ENCODE results near the gene DPT. TPM values are rescaled to one million over a fixed set of nuclear protein-coding genes. Genes with fewer than 3 reads are reported as not detected.
"Not testable (repeated sequence)": the region's sequence is repeated elsewhere in the genome, so short reads cannot be mapped to it uniquely, and the experiment has no call there.

The DPT gene
- polyA plus RNA-seq (ENCODE audit: low read depth in 6 of 6): not detected

DNA sequence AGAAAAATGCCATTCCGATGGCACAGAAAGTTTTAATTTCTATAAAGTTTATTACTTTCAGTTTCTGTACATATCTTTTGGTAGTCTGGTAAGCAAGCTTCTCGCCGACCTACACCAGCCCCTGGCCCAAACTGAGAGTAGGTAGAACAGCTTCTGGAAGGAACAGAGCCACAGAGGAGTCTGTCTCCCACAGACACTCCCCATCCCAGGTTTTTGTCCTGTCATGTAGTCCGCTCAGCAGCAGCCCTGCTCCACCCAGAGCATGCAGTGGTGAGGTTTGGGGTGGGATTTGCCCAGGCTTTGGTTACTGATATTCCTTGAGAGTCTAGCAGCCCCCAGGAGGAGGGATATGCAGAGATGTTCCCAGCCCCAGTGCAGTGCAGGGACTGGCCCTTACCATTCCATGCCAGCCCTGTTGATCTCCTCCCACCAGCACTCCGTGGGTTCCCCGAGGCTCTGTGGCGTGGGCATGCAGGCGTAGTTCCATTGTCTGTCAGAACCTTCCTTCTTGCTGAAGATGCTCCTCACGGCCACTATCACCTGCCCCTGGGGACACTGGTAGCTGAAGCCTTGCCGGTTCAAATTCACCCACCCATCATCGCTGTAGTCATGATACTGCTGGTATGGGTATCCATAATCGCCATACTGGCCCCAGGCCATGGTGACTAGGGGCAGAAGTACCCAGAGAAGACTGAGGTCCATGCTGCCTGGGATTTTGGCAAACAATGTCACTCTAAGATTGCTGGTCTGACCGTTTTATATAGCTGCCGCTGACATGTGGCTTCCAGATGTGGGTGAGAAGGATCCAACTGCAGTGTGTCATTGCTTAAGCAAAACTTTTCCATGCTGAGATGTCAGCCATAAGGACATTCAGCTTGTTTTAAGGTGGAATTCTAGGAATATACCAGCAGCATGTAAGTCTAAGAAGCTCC, at the start of gene DPT:
Gene DPT, minus strand, starts transcription at position 734 of the 932 bp plus-strand sequence. Its CDS starts 32 bp downstream, at position 702.
- Mint-ChIP-seq H3K36me3 (no peaks in the 10 kb centered on the region), H3K4me3 (no peak within 1 kb of the TSS)

DNA sequence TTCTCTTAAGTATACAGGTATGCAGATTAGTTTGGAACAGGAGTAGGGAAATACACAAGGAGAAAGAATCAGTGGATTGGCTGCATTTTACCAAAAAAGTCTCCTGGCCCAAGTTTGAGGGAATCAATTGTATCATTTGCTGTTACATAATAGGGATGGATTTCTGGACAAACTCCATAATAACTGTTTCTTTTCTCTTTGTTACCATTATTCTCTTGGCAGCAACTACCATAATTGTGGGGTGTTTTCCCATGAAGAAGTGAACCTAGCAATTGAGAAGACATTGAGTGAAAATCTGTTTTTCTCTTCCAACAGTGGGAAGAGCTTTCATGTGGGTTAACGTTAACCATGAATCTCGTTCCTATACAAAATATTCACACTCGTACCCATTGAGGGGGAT, 46.4 kb upstream of the DPT start:
- ATAC-seq (ENCODE audit: low read depth in 2 of 2) (no peak), DNase-seq (no peak)
- no peaks in the 10 kb centered on the region for H3K4me1 Mint-ChIP-seq
- H3K36me3 Mint-ChIP-seq: no peaks in the 10 kb centered on the region
- H3K9me3 Mint-ChIP-seq: peaks cover 0 to 4% (median 0%) of the 10 kb centered on the region in 7 donors
- peaks cover 4 to 7% (median 7%) of the 10 kb centered on the region in 3 donors for H3K27me3 Mint-ChIP-seq
- H3K27ac Mint-ChIP-seq: no peak overlapping the region
- no peak overlapping the region for H3K4me3 Mint-ChIP-seq

More for the DNA sequence above, at the start of gene DPT:
- Mint-ChIP-seq H3K27me3 (no peaks in the 10 kb centered on the region), H3K9me3 (peaks cover 0 to 2% (median 0%) of the 10 kb centered on the region in 7 donors), H3K4me1 (peaks cover 0 to 2% (median 0%) of the 10 kb centered on the region in 3 donors), H3K27ac (no peak within 1 kb of the TSS)
- no peak for DNase-seq
- ATAC-seq (ENCODE audit: low read depth in 2 of 2): no peak

DNA sequence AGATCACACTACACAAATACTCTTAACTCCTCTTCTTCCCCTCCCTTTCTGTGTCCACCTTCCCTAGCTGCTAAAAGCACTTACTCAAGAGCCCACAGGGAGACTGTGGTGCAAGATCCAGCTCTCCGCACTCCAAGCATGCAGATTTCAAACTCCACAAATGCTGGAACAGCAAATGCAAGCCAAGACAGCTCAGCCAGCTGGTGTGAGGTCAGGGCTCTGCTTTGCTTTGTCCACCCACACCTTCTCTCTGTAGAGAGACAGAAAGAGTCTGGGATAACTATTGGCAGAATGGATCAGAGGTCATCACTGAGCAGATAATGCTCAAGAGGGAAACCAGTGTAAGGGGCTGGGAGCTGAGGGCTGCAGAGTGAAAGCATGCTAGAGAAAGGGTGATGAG, 45.2 kb upstream of the DPT start:
- H3K4me1 Mint-ChIP-seq: no peaks in the 10 kb centered on the region
- H3K9me3 Mint-ChIP-seq: peaks cover 0 to under 1% (median 0%) of the 10 kb centered on the region in 7 donors
- DNase-seq (no peak), ATAC-seq (ENCODE audit: low read depth in 2 of 2) (no peak)
- H3K27ac Mint-ChIP-seq: no peak overlapping the region
- H3K4me3 Mint-ChIP-seq: no peak overlapping the region
- H3K36me3 Mint-ChIP-seq: no peaks in the 10 kb centered on the region
- peaks cover 1 to 4% (median 2%) of the 10 kb centered on the region in 3 donors for H3K27me3 Mint-ChIP-seq

DNA sequence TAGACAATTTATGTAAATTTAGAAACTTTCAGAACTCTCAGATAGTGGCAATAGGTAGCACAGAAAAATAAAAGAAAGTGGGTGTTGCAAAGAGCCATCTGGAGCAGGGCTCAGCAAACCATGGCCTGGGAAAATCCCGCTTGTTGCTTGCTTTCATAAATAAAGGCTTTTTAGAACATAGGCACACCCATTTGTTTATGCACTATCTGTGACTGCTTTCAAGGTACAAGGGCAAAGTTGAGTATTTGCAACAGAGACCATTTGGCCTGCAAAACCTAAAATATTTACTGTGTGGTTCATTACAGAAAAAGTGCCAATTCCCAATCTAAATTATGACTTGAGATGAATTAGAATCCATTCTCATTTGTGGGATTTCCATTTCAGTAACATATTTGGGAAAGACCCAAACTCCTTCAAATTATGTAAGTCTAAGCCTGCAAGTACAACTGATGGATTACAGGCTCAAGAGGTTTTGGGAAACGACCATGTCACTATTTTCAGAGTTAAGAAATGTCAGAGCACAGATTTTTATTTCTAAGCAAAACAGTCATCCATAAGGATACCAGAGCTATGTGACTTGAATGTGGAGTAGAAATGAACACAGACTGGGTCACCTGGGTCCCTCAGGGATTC, 43.5 kb upstream of the DPT start:
- DNase-seq (no peak), ATAC-seq (ENCODE audit: low read depth in 2 of 2) (no peak)
- no peaks in the 10 kb centered on the region for H3K9me3 Mint-ChIP-seq
- H3K36me3 Mint-ChIP-seq: no peaks in the 10 kb centered on the region
- no peaks in the 10 kb centered on the region for H3K4me1 Mint-ChIP-seq
- peaks cover 0 to 6% (median 0%) of the 10 kb centered on the region in 3 donors for H3K27me3 Mint-ChIP-seq
- H3K27ac Mint-ChIP-seq: no peak overlapping the region
- H3K4me3 Mint-ChIP-seq: no peak overlapping the region

DNA sequence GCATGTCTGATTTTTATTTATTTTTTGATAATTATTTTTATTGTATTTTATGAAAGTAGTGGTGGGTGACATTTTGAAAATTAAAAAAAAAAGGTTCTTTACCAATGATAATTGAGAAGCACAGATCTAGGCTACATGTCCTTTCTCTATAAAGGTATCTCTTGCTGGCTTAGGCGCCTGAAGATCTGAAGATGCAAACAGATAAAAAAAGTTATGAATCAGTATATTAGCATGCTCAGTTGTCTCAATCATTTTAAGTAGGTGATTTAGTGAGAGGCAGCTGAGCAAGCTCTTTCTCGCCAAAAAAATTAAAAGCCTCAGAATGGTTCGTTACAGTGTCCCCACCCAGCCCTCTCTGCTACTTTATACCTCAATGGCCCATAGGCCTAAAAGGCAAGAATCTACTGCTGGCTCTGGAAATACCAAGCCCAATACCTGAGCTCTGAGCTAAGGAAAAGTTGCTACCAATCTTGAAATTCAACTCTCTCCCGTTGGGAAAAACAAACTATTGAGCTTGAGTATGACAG, 42.2 kb upstream of the DPT start:
- no peaks in the 10 kb centered on the region for H3K9me3 Mint-ChIP-seq
- H3K27me3 Mint-ChIP-seq: peaks cover 0 to 6% (median 0%) of the 10 kb centered on the region in 3 donors
- ATAC-seq (ENCODE audit: low read depth in 2 of 2) (no peak), DNase-seq (no peak)
- H3K36me3 Mint-ChIP-seq: no peaks in the 10 kb centered on the region
- H3K27ac Mint-ChIP-seq: no peak overlapping the region
- H3K4me1 Mint-ChIP-seq: no peaks in the 10 kb centered on the region
- no peak overlapping the region for H3K4me3 Mint-ChIP-seq

DNA sequence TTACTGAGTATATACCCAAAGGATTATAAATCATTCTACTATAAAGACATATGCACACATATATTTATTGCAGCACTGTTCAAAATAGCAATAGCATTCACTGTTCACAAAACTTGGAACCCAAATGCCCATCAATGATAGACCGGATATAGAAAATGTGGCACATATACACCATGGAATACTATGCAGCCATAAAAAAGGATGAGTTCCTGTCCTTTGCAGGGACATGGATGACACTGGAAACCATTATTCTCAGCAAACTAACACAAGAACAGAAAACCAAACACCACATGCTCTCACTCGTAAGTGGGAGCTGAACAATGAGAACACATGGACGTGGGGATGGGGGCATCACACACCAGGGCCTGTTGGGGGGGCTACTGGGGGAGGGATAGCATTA, 40.9 kb upstream of the DPT start:
- not testable (repeated sequence) for H3K27me3 Mint-ChIP-seq; H3K4me3 Mint-ChIP-seq; ATAC-seq (ENCODE audit: low read depth in 2 of 2); H3K4me1 Mint-ChIP-seq; DNase-seq; H3K27ac Mint-ChIP-seq; H3K36me3 Mint-ChIP-seq; H3K9me3 Mint-ChIP-seq

DNA sequence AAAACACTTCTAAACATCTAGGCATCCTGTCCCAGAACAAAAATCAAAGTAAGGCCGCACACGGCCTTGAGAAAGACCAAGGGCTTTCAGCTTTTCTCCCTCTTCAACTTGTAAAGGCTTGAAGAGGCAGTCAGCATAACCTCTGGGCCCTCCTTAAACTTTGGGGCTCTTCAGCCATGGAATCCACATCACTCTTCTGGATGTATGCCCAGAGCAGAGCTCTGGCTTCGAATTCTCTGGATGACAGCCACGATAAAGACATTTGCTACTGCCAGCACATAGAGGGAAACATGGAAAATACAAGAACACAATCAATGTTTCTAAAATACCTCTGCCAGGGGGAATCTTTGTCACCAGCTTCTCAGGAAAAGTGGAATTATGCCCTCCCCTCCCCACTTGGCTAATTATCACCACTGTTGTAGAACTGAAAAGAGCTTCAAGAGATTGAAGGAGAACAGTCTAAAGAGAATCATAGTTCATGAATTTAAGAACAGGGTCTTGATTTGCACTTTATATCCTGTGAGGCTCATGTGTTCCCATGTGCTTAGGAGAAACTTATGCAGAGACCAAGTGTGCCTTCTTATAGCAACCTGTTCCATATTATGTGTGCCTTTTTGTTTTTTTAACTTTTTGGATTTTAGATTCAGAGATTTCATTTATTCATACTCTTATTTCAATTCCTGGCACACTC, 39.0 kb upstream of the DPT start:
- Mint-ChIP-seq H3K36me3 (no peaks in the 10 kb centered on the region), H3K4me1 (no peaks in the 10 kb centered on the region), H3K4me3 (no peak overlapping the region), H3K27ac (no peak overlapping the region), H3K9me3 (no peaks in the 10 kb centered on the region), H3K27me3 (peaks cover 0 to 6% (median 0%) of the 10 kb centered on the region in 3 donors)
- no peak for ATAC-seq (ENCODE audit: low read depth in 2 of 2)
- no peak for DNase-seq

DNA sequence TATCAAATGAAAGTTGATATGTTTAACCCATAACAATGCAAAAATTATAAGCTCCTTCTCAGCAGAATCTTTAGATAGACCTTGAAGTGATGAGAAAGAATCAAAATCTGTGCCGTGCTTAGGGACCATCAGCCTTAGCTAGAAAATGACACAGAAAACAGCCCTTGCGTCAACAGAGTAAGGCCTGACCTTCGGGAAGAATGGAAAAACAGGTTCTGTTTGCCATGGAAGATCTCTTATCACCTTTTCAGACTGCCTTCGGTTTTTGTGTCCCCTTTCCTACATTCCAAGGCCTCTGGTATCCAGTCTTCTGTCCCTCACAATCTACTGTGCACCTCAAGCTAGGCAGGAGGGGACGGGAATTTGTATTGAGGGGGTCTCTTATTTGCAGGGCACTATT, 37.6 kb upstream of the DPT start:
- H3K4me3 Mint-ChIP-seq: no peak overlapping the region
- no peaks in the 10 kb centered on the region for H3K4me1 Mint-ChIP-seq
- no peak for ATAC-seq (ENCODE audit: low read depth in 2 of 2)
- no peaks in the 10 kb centered on the region for H3K36me3 Mint-ChIP-seq
- no peaks in the 10 kb centered on the region for H3K9me3 Mint-ChIP-seq
- H3K27ac Mint-ChIP-seq: no peak overlapping the region
- H3K27me3 Mint-ChIP-seq: peaks cover 0 to 6% (median 0%) of the 10 kb centered on the region in 3 donors
- DNase-seq: no peak

DNA sequence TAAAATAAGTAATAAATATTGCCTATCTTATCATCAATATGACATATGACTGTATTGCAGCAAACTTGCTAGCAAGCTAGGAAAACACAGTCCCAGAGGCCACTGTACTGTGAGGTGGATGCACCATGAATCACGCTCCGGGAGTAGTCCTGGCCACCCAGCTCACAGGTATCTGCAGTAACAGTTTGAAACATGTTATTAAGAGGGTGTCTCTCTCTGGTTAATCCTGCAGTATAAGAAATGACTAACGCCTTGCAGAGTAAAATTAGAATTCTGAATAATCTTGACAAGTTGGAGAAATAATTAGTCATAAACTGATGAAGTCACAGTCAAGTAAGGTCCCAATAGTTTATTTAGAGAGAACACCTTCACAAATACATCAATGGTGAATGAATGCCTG, 34.0 kb upstream of the DPT start:
- Mint-ChIP-seq H3K4me3 (no peak overlapping the region), H3K27me3 (no peaks in the 10 kb centered on the region), H3K4me1 (no peaks in the 10 kb centered on the region), H3K27ac (no peak overlapping the region), H3K36me3 (no peaks in the 10 kb centered on the region), H3K9me3 (peaks cover 0 to 1% (median 0%) of the 10 kb centered on the region in 7 donors)
- DNase-seq (no peak), ATAC-seq (ENCODE audit: low read depth in 2 of 2) (no peak)

DNA sequence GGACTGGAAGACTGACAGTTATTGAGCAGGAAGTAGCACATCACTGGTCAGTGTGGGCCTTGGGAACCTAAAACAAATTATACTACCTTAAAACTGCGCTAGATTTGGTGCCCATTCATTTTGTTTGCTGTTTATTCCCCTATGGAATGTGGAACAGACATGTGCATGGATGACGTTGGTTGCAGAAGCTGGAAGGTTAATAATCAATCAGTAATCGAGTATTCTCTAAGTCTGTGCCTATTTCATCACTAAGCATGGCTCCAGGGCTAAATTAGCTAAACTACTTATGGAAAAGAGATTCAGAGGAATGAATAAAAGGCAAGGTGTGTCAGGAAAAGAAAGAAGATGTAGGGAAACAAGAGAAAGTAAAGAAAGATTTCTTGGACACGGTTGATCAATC, 33.5 kb upstream of the DPT start:
- H3K4me3 Mint-ChIP-seq: no peak overlapping the region
- H3K36me3 Mint-ChIP-seq: no peaks in the 10 kb centered on the region
- DNase-seq: no peak

DNA sequence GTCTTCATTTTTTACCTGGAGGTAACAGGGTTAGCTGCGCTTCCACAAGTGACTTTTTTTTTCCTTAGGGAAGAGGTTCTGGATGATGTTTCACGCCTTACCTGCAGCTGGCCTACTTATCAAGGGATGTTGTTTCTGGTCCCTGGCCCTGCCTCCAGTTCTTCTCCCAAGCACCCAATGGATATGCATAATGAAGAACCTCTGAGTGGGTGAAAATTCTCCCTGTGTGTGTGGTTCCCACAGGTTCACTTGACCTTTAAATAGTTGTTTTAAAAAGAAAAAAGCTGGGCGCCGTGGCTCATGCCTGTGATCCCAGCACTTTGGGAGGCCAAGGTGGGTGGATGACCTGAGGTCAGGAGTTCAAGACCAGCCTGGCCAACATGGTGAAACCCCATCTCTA, 31.8 kb upstream of the DPT start:
- Mint-ChIP-seq H3K4me3 (no peak overlapping the region), H3K27me3 (peaks cover 0 to 7% (median 0%) of the 10 kb centered on the region in 3 donors), H3K4me1 (no peaks in the 10 kb centered on the region), H3K9me3 (peaks cover 0 to 1% (median 0%) of the 10 kb centered on the region in 7 donors), H3K36me3 (no peaks in the 10 kb centered on the region), H3K27ac (no peak overlapping the region)
- ATAC-seq (ENCODE audit: low read depth in 2 of 2) (no peak), DNase-seq (no peak)

More for the DNA sequence above, 33.5 kb upstream of the DPT start:
- peaks cover 0 to 1% (median 0%) of the 10 kb centered on the region in 7 donors for H3K9me3 Mint-ChIP-seq
- H3K4me1 Mint-ChIP-seq: no peaks in the 10 kb centered on the region
- no peak overlapping the region for H3K27ac Mint-ChIP-seq
- no peaks in the 10 kb centered on the region for H3K27me3 Mint-ChIP-seq
- ATAC-seq (ENCODE audit: low read depth in 2 of 2): no peak

DNA sequence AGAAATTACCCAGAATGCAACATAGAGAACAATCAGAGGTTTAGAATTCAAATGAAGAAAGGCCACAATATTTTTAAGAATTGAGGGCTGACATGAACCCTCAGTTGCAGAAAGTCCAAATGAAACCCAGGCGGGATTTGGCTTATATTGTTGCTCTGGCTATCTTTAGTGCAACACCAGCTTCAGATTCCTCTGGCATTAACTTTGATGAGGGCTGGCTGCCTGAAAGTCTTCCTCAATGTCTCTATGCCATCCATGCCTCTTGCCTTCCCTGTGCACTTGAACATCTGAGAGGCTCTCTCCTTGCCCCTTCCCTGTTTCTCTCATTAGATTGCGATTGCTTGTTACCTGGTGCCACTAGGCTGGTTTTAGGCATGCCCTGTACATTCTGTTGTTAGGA, 31.2 kb upstream of the DPT start:
- ATAC-seq (ENCODE audit: low read depth in 2 of 2) (no peak), DNase-seq (no peak)
- Mint-ChIP-seq H3K9me3 (peaks cover 0 to 1% (median 0%) of the 10 kb centered on the region in 7 donors), H3K27ac (no peak overlapping the region), H3K4me1 (no peaks in the 10 kb centered on the region), H3K4me3 (no peak overlapping the region), H3K36me3 (no peaks in the 10 kb centered on the region), H3K27me3 (peaks cover 0 to 7% (median 0%) of the 10 kb centered on the region in 3 donors)

DNA sequence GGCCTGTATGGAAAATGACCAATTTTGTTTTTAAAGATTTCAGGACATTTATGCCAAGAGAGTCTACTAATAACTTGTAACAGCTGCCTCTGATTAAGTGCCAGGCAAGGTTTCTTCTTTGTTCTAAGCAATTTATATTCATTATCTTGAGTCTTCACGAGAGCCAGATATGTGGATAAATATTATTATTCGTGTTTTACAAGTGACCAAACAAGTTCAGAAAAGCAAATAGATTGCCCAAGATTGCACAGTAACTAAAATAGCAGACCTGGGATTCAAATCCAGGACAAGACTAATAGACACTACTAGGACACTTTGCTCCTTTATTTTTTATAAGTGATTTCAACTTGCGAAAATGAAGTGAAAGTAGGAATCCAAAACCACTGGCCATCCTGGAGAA, 30.1 kb upstream of the DPT start:
- no peak for ATAC-seq (ENCODE audit: low read depth in 2 of 2)
- H3K4me1 Mint-ChIP-seq: no peaks in the 10 kb centered on the region
- no peak overlapping the region for H3K4me3 Mint-ChIP-seq
- peaks cover 0 to 7% (median 0%) of the 10 kb centered on the region in 3 donors for H3K27me3 Mint-ChIP-seq
- H3K9me3 Mint-ChIP-seq: peaks cover 0 to 1% (median 0%) of the 10 kb centered on the region in 7 donors
- no peak overlapping the region for H3K27ac Mint-ChIP-seq
- no peak for DNase-seq
- no peaks in the 10 kb centered on the region for H3K36me3 Mint-ChIP-seq
